Smooth muscle cell (in vitro differentiated cells): ENCODE measurements around the gene MRGPRF. TPM values are rescaled to one million over a fixed set of nuclear protein-coding genes. Genes with fewer than 3 reads are reported as not detected.

Experiments
- DNase-seq: peaks from one replicate; lab custom pipeline; 2025; ENCODE audit not compliant: unreplicated experiment; lab: John Stamatoyannopoulos, UW
- H2AFZ ChIP-seq: fragments of 200-600 bp; sonication (generic); 2 replicates; pipeline ENCODE4 v1.6.0; 2016; ENCODE audit warnings: antibody characterized with exemption, low read depth, mild to moderate bottlenecking
- H3F3A ChIP-seq: fragments of 200-600 bp; sonication (generic); 2 replicates; pipeline ENCODE4 v1.6.0; 2017; ENCODE audit warnings: antibody characterized with exemption, low read depth
- H3K27ac ChIP-seq: fragments of 200-600 bp; sonication (generic); 2 replicates; pipeline ENCODE4 v1.5.1; 2016; ENCODE audit warnings: low read depth, mild to moderate bottlenecking
- H3K27me3 ChIP-seq: fragments of 200-600 bp; sonication (generic); 2 replicates; pipeline ENCODE4 v1.6.1; 2016; ENCODE audit warnings: low read depth, mild to moderate bottlenecking
- H3K36me3 ChIP-seq: fragments of 200-600 bp; sonication (generic); 2 replicates; pipeline ENCODE4 v1.5.1; 2016; ENCODE audit warnings: low read depth
- H3K4me1 ChIP-seq: fragments of 200-600 bp; sonication (generic); 2 replicates; pipeline ENCODE4 v1.5.1; 2016; ENCODE audit warnings: low read depth
- H3K4me2 ChIP-seq: fragments of 200-600 bp; sonication (generic); 2 replicates; pipeline ENCODE4 v1.6.0; 2016; ENCODE audit warnings: mild to moderate bottlenecking
- H3K4me3 ChIP-seq: fragments of 200-600 bp; sonication (generic); 2 replicates; pipeline ENCODE4 v1.5.1; 2016; ENCODE audit warnings: mild to moderate bottlenecking
- H3K79me2 ChIP-seq: fragments of 200-600 bp; sonication (generic); 2 replicates; pipeline ENCODE4 v1.6.0; 2016; ENCODE audit warnings: low read depth, mild to moderate bottlenecking
- H3K9ac ChIP-seq: fragments of 200-600 bp; sonication (generic); 2 replicates; pipeline ENCODE4 v1.6.0; 2016; ENCODE audit warnings: low read depth
- H3K9me3 ChIP-seq: fragments of 200-600 bp; sonication (generic); replicated peaks from 2 replicates; pipeline ENCODE4 v1.5.1; 2016; ENCODE audit warnings: low read depth
- H4K20me1 ChIP-seq: fragments of 200-600 bp; sonication (generic); 2 replicates; pipeline ENCODE4 v1.6.0; 2016; ENCODE audit warnings: low read depth
- WGBS: methylation state at CpG from one replicate; pipeline ENCODE4 v1.1.7; 2016; ENCODE audit warnings: low lambda C conversion rate; 5-methylcytosine and 5-hydroxymethylcytosine counted together
- polyA plus RNA-seq: library from polyadenylated mRNA; unstranded; fragments of >200 nt; fragmentation: Nextera tagmentation; extraction: Ambion mirVana; gene quantifications from 2 replicates; pipeline ENCODE4 v1.2.1, GENCODE V29; 2016
- total RNA-seq: library from RNA; depleted of rRNA; stranded (reverse); fragments of >200 nt; gene quantifications from 2 replicates; pipeline ENCODE4 v1.2.3, GENCODE V29; 2014
- TF ChIP-seq, protein P1 (sequence below): fragments of 200-600 bp; sonication (generic); IDR thresholded peaks from 2 replicates; pipeline ENCODE4 v1.5.1; 2017; ENCODE audit warnings: borderline replicate concordance, mild to moderate bottlenecking, antibody characterized with exemption; ENCODE audit not compliant: insufficient read depth, poor library complexity, severe bottlenecking

The MRGPRF gene
- total and polyA plus RNA-seq, 2 experiments from 2014 or later: 6.7 to 17.2 TPM

DNA sequence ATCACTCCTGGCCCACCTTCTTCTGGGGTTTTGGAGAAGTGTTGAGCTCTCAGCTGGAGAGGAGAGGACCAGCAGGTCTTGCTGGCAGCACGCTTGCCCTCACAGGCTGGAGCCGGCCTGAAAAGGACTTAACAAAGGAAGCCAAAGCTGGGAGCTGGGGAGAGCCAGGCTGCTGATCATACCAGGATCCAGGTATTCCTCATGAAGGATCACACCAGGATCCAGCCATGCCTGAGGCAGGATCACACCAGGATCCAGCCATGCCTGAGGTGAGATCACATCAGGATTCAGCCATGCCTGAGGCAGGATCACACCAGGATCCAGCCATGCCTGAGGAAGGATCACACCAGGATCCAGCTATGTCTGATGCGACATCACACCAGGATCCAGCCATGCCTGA is 49.3 kb downstream of the MRGPRF start:
- Histone ChIP-seq H3K4me2 (no peak overlapping the region), H3K4me1 (no peaks in the 10 kb centered on the region), H2AFZ (no peak overlapping the region), H3K9me3 (no peaks in the 10 kb centered on the region), H3K9ac (no peak overlapping the region), H3K27ac (no peak overlapping the region), H3F3A (no peaks in the 10 kb centered on the region), H4K20me1 (no peaks in the 10 kb centered on the region), H3K36me3 (no peaks in the 10 kb centered on the region), H3K79me2 (no peaks in the 10 kb centered on the region), H3K27me3 (no peaks in the 10 kb centered on the region), H3K4me3 (no peak overlapping the region)
- TF ChIP-seq, protein P1, sequence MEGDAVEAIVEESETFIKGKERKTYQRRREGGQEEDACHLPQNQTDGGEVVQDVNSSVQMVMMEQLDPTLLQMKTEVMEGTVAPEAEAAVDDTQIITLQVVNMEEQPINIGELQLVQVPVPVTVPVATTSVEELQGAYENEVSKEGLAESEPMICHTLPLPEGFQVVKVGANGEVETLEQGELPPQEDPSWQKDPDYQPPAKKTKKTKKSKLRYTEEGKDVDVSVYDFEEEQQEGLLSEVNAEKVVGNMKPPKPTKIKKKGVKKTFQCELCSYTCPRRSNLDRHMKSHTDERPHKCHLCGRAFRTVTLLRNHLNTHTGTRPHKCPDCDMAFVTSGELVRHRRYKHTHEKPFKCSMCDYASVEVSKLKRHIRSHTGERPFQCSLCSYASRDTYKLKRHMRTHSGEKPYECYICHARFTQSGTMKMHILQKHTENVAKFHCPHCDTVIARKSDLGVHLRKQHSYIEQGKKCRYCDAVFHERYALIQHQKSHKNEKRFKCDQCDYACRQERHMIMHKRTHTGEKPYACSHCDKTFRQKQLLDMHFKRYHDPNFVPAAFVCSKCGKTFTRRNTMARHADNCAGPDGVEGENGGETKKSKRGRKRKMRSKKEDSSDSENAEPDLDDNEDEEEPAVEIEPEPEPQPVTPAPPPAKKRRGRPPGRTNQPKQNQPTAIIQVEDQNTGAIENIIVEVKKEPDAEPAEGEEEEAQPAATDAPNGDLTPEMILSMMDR: no peak
- 86% methylated on average over 3 of the region's 3 CpGs for WGBS
- no peak for DNase-seq

DNA sequence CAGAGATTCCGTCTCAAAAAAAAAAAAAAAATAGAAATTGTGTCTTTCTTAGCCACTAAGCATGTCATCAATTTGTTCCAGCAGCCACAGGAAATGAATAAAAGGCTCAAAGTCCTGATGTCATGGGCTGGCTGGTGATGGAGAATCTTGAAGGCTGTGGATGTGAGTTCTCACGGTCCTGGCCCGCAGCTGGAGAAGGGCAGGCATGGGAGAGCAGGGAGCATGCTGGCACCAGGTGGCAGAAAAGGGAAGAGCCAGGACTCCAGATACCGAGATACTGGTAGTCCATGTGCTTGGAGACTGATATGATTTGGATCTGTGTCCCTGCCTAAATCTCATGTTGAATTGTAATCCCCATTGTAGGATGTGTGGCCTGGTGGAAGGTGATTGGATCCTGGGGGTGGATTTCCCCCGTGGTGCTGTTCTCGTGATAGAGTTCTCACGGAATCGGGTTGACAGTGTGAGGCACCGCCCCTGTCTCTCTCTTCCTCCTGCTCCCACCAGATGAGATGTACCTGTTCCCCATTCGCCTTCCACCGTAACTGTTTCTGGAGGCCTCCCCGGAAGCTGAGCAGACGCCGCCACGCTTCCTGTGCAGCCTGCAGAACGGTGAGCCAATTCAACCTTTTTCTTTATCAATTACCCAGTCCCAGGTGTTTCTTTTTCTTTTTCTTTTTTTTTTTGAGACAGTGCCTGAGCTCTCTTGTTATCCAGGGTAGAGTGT is 50.4 kb downstream of the MRGPRF start:
- 92% methylated on average over 16 of the region's 16 CpGs for WGBS
- Histone ChIP-seq H3K27ac (no peak overlapping the region), H3K27me3 (no peaks in the 10 kb centered on the region), H2AFZ (no peak overlapping the region), H3F3A (no peaks in the 10 kb centered on the region), H3K9me3 (no peaks in the 10 kb centered on the region), H3K4me3 (no peak overlapping the region), H3K4me2 (no peak overlapping the region), H4K20me1 (no peaks in the 10 kb centered on the region), H3K4me1 (no peaks in the 10 kb centered on the region), H3K79me2 (no peaks in the 10 kb centered on the region), H3K36me3 (no peaks in the 10 kb centered on the region), H3K9ac (no peak overlapping the region)
- no peak for DNase-seq
- TF ChIP-seq, protein P1: no peak

DNA sequence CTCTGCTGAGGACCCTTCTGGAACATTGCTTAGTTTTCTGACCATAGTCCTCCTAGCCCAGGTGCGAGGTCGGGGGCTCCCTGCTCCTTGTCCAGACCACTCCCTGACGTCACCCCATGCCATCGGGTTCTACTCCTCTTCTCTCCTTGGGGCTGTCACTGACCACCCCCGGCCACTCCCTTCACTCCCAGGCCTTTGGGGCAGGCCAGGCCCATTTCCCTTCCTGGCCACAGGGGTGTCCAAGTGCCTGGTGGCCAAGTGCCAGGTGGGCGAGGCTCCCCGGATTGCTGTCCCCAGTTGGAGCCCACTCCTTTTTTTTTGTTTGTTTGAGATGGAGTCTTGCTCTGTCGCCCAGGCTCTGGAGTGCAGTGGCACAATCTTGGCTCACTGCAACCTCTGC is 51.8 kb downstream of the MRGPRF start:
- H3K9ac ChIP-seq: no peak overlapping the region
- 92% methylated on average over 8 of the region's 8 CpGs for WGBS
- DNase-seq: no peak

More for the DNA sequence above, 51.8 kb downstream of the MRGPRF start:
- Histone ChIP-seq H3K4me3 (no peak overlapping the region), H3K27ac (no peak overlapping the region), H4K20me1 (no peaks in the 10 kb centered on the region), H3K4me2 (no peak overlapping the region), H3K4me1 (no peaks in the 10 kb centered on the region), H3K27me3 (no peaks in the 10 kb centered on the region), H3F3A (no peaks in the 10 kb centered on the region), H3K79me2 (no peaks in the 10 kb centered on the region), H3K9me3 (no peaks in the 10 kb centered on the region), H3K36me3 (no peaks in the 10 kb centered on the region), H2AFZ (no peak overlapping the region)
- TF ChIP-seq, protein P1: no peak
